Measurements from ENCODE around the gene NPNT.

NPNT gene

DNA sequence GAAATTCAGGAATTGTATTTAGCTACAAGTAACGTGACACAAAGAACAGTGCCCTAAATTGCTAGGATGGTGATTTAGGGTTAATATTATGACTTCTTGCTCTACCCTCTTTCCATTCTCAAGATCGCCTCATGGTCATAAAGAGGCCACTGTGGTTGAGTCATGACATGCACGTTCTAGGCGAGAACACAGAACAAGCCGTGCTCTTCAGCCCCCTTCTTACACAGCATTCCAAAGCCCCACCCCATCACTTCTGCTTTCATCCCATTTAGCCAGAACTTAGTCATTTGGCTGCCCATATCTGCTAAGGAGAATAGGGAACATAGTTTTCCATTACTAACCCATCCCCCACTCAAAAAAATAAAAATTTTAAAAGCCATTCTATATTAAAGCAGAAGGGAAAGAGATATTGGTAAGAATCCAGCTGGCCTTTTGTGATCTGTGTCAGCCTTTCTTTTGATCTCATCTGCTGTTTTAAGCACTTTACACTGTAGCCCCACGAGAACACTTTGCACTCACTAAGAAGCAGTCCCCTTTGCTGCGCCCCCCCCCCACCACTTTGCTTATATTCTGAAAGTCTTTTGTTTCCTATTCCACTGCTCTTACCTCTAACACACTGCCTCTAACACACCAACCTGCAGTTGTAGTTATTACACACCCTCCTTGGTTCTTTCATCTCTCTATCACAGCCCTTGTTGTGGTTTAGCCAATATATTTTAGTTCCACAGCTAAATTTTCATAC is 28.4 kb downstream of the NPNT start:
- peaks cover 4% of the 10 kb centered on the region for H3K4me1 ChIP-seq (ENCODE audit: control insufficient read depth, insufficient read depth, low read length)
- no peaks in the 10 kb centered on the region for H3K9me3 ChIP-seq (ENCODE audit: control insufficient read depth, insufficient read depth, low read length)
- no peaks in the 10 kb centered on the region for H3K36me3 ChIP-seq (ENCODE audit: control insufficient read depth, insufficient read depth, low read length)
- no peak overlapping the region for H3K4me3 ChIP-seq (ENCODE audit: low read depth, low read length)
- no peaks in the 10 kb centered on the region for H3K27me3 ChIP-seq (ENCODE audit: control insufficient read depth, insufficient read depth, low read length)
- no peak overlapping the region for H3K9ac ChIP-seq (ENCODE audit: low read depth, low read length)

DNA sequence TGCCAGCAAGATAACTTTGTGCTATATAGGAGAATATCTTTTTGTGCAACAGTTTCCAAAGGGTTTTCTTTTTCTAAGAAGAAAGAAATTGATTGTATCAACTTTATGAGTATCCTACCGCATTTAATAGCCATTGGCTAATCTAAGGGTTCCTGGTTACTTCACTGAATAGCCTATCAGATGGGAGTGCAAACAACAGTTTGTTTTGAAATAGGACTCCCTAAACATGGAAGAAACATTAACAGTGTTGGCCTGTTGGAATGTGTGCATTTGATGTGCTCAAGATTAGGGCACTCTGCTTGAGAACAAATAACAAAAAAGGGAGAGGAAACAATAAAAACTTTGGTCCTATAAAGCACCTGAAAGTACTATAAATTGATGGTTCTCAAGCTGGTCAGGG is 29.1 kb downstream of the NPNT start:
- H3K27me3 ChIP-seq (ENCODE audit: control insufficient read depth, insufficient read depth, low read length): no peaks in the 10 kb centered on the region
- H3K4me3 ChIP-seq (ENCODE audit: low read depth, low read length): no peak overlapping the region
- H3K4me1 ChIP-seq (ENCODE audit: control insufficient read depth, insufficient read depth, low read length): peaks cover 4% of the 10 kb centered on the region
- no peak overlapping the region for H3K9ac ChIP-seq (ENCODE audit: low read depth, low read length)
- H3K9me3 ChIP-seq (ENCODE audit: control insufficient read depth, insufficient read depth, low read length): no peaks in the 10 kb centered on the region
- no peaks in the 10 kb centered on the region for H3K36me3 ChIP-seq (ENCODE audit: control insufficient read depth, insufficient read depth, low read length)

- no peaks in the 10 kb centered on the region for H3K36me3 ChIP-seq (ENCODE audit: control insufficient read depth, insufficient read depth, low read length)
- H3K9ac ChIP-seq (ENCODE audit: low read depth, low read length): no peak overlapping the region
- no peaks in the 10 kb centered on the region for H3K27me3 ChIP-seq (ENCODE audit: control insufficient read depth, insufficient read depth, low read length)
These were observed 35.4 kb downstream of the NPNT start for GRCh38 chr4:105930698-105931097.

GRCh38 chr4:105933083-105933482 is 37.8 kb downstream of the NPNT start:
- no peaks in the 10 kb centered on the region for H3K36me3 ChIP-seq (ENCODE audit: control insufficient read depth, insufficient read depth, low read length)
- H3K4me1 ChIP-seq (ENCODE audit: control insufficient read depth, insufficient read depth, low read length): no peaks in the 10 kb centered on the region

More at GRCh38 chr4:105930698-105931097, 35.4 kb downstream of the NPNT start:
- H3K4me1 ChIP-seq (ENCODE audit: control insufficient read depth, insufficient read depth, low read length): no peaks in the 10 kb centered on the region
- no peaks in the 10 kb centered on the region for H3K9me3 ChIP-seq (ENCODE audit: control insufficient read depth, insufficient read depth, low read length)
- H3K4me3 ChIP-seq (ENCODE audit: low read depth, low read length): no peak overlapping the region

GRCh38 chr4:105934386-105934785 is 39.1 kb downstream of the NPNT start:
- Histone ChIP-seq H3K9me3 (ENCODE audit: control insufficient read depth, insufficient read depth, low read length) (no peaks in the 10 kb centered on the region), H3K36me3 (ENCODE audit: control insufficient read depth, insufficient read depth, low read length) (no peaks in the 10 kb centered on the region), H3K9ac (ENCODE audit: low read depth, low read length) (no peak overlapping the region), H3K4me1 (ENCODE audit: control insufficient read depth, insufficient read depth, low read length) (no peaks in the 10 kb centered on the region), H3K4me3 (ENCODE audit: low read depth, low read length) (no peak overlapping the region), H3K27me3 (ENCODE audit: control insufficient read depth, insufficient read depth, low read length) (no peaks in the 10 kb centered on the region)

More at GRCh38 chr4:105933083-105933482, 37.8 kb downstream of the NPNT start:
- Histone ChIP-seq H3K27me3 (ENCODE audit: control insufficient read depth, insufficient read depth, low read length) (no peaks in the 10 kb centered on the region), H3K9ac (ENCODE audit: low read depth, low read length) (no peak overlapping the region), H3K4me3 (ENCODE audit: low read depth, low read length) (no peak overlapping the region), H3K9me3 (ENCODE audit: control insufficient read depth, insufficient read depth, low read length) (no peaks in the 10 kb centered on the region)

DNA sequence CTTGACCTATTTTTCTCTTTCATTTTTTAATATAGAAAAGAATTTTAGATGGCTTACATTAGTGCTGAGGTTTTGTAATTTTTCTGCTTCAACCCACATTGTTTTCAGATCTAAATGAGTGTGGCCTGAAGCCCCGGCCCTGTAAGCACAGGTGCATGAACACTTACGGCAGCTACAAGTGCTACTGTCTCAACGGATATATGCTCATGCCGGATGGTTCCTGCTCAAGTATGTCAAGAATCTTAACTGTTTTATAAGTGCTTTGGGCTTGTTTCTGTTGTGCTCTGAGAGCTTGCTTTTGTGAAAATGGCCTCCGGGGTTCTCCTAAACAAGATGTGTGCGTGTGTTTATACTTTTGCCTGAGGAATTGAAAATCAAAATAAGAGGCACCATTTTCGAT is 41.6 kb downstream of the NPNT start:
- Histone ChIP-seq H3K36me3 (ENCODE audit: control insufficient read depth, insufficient read depth, low read length) (no peaks in the 10 kb centered on the region), H3K9ac (ENCODE audit: low read depth, low read length) (no peak overlapping the region), H3K9me3 (ENCODE audit: control insufficient read depth, insufficient read depth, low read length) (no peaks in the 10 kb centered on the region), H3K4me3 (ENCODE audit: low read depth, low read length) (no peak overlapping the region), H3K4me1 (ENCODE audit: control insufficient read depth, insufficient read depth, low read length) (no peaks in the 10 kb centered on the region), H3K27me3 (ENCODE audit: control insufficient read depth, insufficient read depth, low read length) (no peaks in the 10 kb centered on the region)

DNA sequence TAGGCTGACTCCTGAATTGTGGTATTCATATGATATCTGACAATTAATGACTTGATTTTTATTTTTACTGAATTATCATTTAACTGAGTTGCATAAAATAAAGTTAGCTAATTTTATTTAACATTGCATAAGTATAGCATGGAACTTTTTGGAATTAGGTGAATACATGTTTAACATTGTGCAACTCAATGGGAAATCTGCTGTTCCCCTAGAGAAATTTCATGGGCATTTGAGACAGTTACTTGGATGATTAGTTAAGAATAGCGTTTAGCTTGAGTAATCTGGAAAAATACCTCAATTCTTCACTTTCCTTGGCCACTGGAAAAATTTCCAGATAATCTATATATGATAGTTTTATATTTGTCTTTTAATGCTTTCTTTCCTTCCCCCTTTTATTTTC is 42.5 kb downstream of the NPNT start:
- Histone ChIP-seq H3K4me1 (ENCODE audit: control insufficient read depth, insufficient read depth, low read length) (no peaks in the 10 kb centered on the region), H3K4me3 (ENCODE audit: low read depth, low read length) (no peak overlapping the region), H3K27me3 (ENCODE audit: control insufficient read depth, insufficient read depth, low read length) (no peaks in the 10 kb centered on the region), H3K9ac (ENCODE audit: low read depth, low read length) (no peak overlapping the region), H3K9me3 (ENCODE audit: control insufficient read depth, insufficient read depth, low read length) (no peaks in the 10 kb centered on the region), H3K36me3 (ENCODE audit: control insufficient read depth, insufficient read depth, low read length) (no peaks in the 10 kb centered on the region)

DNA sequence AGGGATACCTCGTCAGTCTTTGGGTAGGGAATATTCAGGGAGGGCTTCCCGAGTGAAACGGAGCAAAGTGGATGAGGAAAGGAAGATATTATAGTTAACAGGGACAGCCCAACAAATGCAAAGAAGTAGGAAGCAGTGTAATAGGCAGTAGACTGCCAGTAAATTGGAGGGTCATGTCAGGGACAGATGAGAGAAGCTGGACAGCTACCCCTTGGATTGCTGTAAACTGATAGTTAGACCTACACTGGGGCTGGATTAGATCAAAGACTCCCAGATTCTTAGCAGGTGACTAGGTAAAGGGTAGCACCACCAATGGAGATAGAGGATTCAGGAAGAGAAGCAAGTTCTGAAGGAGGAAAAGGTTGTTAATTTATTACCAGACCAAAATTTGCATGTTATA is 48.0 kb downstream of the NPNT start:
- Histone ChIP-seq H3K36me3 (ENCODE audit: control insufficient read depth, insufficient read depth, low read length) (no peaks in the 10 kb centered on the region), H3K4me1 (ENCODE audit: control insufficient read depth, insufficient read depth, low read length) (no peaks in the 10 kb centered on the region), H3K9ac (ENCODE audit: low read depth, low read length) (no peak overlapping the region), H3K27me3 (ENCODE audit: control insufficient read depth, insufficient read depth, low read length) (no peaks in the 10 kb centered on the region), H3K4me3 (ENCODE audit: low read depth, low read length) (no peak overlapping the region), H3K9me3 (ENCODE audit: control insufficient read depth, insufficient read depth, low read length) (no peaks in the 10 kb centered on the region)

GRCh38 chr4:105944540-105944939 is 49.3 kb downstream of the NPNT start:
- Histone ChIP-seq H3K9ac (ENCODE audit: low read depth, low read length) (no peak overlapping the region), H3K4me1 (ENCODE audit: control insufficient read depth, insufficient read depth, low read length) (no peaks in the 10 kb centered on the region), H3K36me3 (ENCODE audit: control insufficient read depth, insufficient read depth, low read length) (no peaks in the 10 kb centered on the region), H3K27me3 (ENCODE audit: control insufficient read depth, insufficient read depth, low read length) (no peaks in the 10 kb centered on the region), H3K9me3 (ENCODE audit: control insufficient read depth, insufficient read depth, low read length) (no peaks in the 10 kb centered on the region), H3K4me3 (ENCODE audit: low read depth, low read length) (no peak overlapping the region)

GRCh38 chr4:105946771-105947170 is 51.5 kb downstream of the NPNT start:
- no peak overlapping the region for H3K4me3 ChIP-seq (ENCODE audit: low read depth, low read length)

GRCh38 chr4:105950701-105951100 is 55.4 kb downstream of the NPNT start:
- Histone ChIP-seq H3K36me3 (ENCODE audit: control insufficient read depth, insufficient read depth, low read length) (no peaks in the 10 kb centered on the region), H3K4me1 (ENCODE audit: control insufficient read depth, insufficient read depth, low read length) (no peaks in the 10 kb centered on the region), H3K9me3 (ENCODE audit: control insufficient read depth, insufficient read depth, low read length) (no peaks in the 10 kb centered on the region), H3K27me3 (ENCODE audit: control insufficient read depth, insufficient read depth, low read length) (no peaks in the 10 kb centered on the region), H3K4me3 (ENCODE audit: low read depth, low read length) (no peak overlapping the region), H3K9ac (ENCODE audit: low read depth, low read length) (no peak overlapping the region)

More at GRCh38 chr4:105946771-105947170, 51.5 kb downstream of the NPNT start:
- Histone ChIP-seq H3K9me3 (ENCODE audit: control insufficient read depth, insufficient read depth, low read length) (no peaks in the 10 kb centered on the region), H3K27me3 (ENCODE audit: control insufficient read depth, insufficient read depth, low read length) (no peaks in the 10 kb centered on the region), H3K9ac (ENCODE audit: low read depth, low read length) (no peak overlapping the region), H3K36me3 (ENCODE audit: control insufficient read depth, insufficient read depth, low read length) (no peaks in the 10 kb centered on the region), H3K4me1 (ENCODE audit: control insufficient read depth, insufficient read depth, low read length) (no peaks in the 10 kb centered on the region)

DNA sequence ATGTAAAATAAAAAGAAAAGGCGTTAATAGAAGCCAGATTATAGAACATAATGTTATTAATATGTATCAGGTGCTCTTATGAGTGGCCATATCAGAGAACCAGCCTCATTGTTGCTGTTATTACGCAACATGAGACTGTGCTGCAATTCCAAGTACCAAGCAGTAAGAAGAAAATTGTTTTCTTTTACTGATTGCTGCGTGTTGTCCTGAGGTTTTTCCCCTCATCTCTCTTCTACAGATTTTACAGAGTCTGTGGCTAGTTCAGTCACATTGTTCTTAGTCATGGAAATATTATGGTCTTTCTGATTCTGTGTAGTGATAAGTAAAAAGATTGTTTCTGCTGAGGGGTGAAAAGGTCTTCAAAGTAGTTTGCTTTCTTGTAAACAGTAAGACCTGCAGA is 55.9 kb downstream of the NPNT start:
- Histone ChIP-seq H3K9me3 (ENCODE audit: control insufficient read depth, insufficient read depth, low read length) (no peaks in the 10 kb centered on the region), H3K36me3 (ENCODE audit: control insufficient read depth, insufficient read depth, low read length) (no peaks in the 10 kb centered on the region), H3K9ac (ENCODE audit: low read depth, low read length) (no peak overlapping the region), H3K27me3 (ENCODE audit: control insufficient read depth, insufficient read depth, low read length) (no peaks in the 10 kb centered on the region), H3K4me3 (ENCODE audit: low read depth, low read length) (no peak overlapping the region), H3K4me1 (ENCODE audit: control insufficient read depth, insufficient read depth, low read length) (no peaks in the 10 kb centered on the region)

Measured in iPS-15b (cell line).